Activated CD8-positive, alpha-beta T cell treated with anti-CD3 and anti-CD28 coated beads for 36 hours (primary cell): ENCODE measurements around the gene FBXO7. TPM values are rescaled to one million over a fixed set of nuclear protein-coding genes. Genes with fewer than 3 reads are reported as not detected.

Experiments used
- ATAC-seq: fragments of 200-7000 bp; cut with Tn5 transposase; one replicate; pipeline ENCODE4 v1.10.0; 2021; ENCODE audit warnings: mild to moderate bottlenecking, moderate library complexity
- CTCF ChIA-PET: fragments of 350-600 bp; sonication (Branson Sonifier 250); formaldehyde crosslinking; loops from one replicate; lab custom pipeline; 2021; ENCODE audit warnings: antibody characterized with exemption; lab: Charles Lee
- POLR2A ChIA-PET: fragments of 350-600 bp; sonication (Branson Sonifier 250); formaldehyde crosslinking; loops from one replicate; lab custom pipeline; 2021; ENCODE audit warnings: antibody characterized with exemption; lab: Charles Lee
- DNase-seq: peaks from one replicate; pipeline ENCODE4 v3.0.0-alpha.2; 2020
- H3K27ac Mint-ChIP-seq: one replicate; pipeline ENCODE4 v1.8.0; 2021; ENCODE audit warnings: mild to moderate bottlenecking, mixed read lengths
- H3K27me3 Mint-ChIP-seq: one replicate; pipeline ENCODE4 v1.8.0; 2021; ENCODE audit warnings: mixed read lengths
- H3K36me3 Mint-ChIP-seq: one replicate; pipeline ENCODE4 v1.8.0; 2021; ENCODE audit warnings: low read depth, mixed read lengths
- H3K4me1 Mint-ChIP-seq: one replicate; pipeline ENCODE4 v1.8.0; 2021; ENCODE audit warnings: low read depth, mixed read lengths
- H3K4me3 Mint-ChIP-seq: one replicate; pipeline ENCODE4 v1.8.0; 2021; ENCODE audit warnings: mild to moderate bottlenecking, moderate library complexity, mixed read lengths
- H3K9me3 Mint-ChIP-seq: one replicate; pipeline ENCODE4 v1.8.0; 2021; ENCODE audit warnings: mixed read lengths
- intact Hi-C: fragments of 100-400 bp; cut with micrococcal nuclease; formaldehyde crosslinking; loops from one replicate; pipeline ENCODE4 v1.10.0; 2022
- total RNA-seq, 2 experiments: library from RNA; stranded (reverse); gene quantifications; one replicate each; pipeline ENCODE4 v1.2.3, GENCODE V29; 2021
- TF ChIP-seq, protein P1 (sequence below): fragments of 200-600 bp; IDR thresholded peaks from one replicate; pipeline ENCODE4 v1.8.0; 2022; ENCODE audit warnings: antibody characterized with exemption, mild to moderate bottlenecking

The FBXO7 gene
- total RNA-seq, 2 experiments from 2014 or later, result 77.2 to 78.1 TPM

GRCh38 chr22:32469799-32470212 lies 4.8 kb upstream of the FBXO7 start:
- Mint-ChIP-seq H3K4me3 (no peak overlapping the region), H3K27me3 (peaks cover 14% of the 10 kb centered on the region), H3K4me1 (peaks cover 9% of the 10 kb centered on the region), H3K27ac (no peak overlapping the region), H3K36me3 (no peaks in the 10 kb centered on the region), H3K9me3 (no peaks in the 10 kb centered on the region)
- ChIA-PET CTCF (interaction anchor here (1.1 to 1.7 kb wide), 3 partner anchors 92 to 492 kb away, joined by 3 to 5 read pairs (median 4); no protein-coding TSS in a partner anchor), POLR2A (interaction anchor here (0.8 kb wide), 1 partner anchor 12 kb away, joined by 3 read pairs; no protein-coding TSS in a partner anchor)
- no peak for DNase-seq
- intact Hi-C loops, result loop anchor here (5.0 kb wide), 1 partner anchor 58 kb away; the partner anchor contains the start of gene RTCB
- TF ChIP-seq, protein P1, sequence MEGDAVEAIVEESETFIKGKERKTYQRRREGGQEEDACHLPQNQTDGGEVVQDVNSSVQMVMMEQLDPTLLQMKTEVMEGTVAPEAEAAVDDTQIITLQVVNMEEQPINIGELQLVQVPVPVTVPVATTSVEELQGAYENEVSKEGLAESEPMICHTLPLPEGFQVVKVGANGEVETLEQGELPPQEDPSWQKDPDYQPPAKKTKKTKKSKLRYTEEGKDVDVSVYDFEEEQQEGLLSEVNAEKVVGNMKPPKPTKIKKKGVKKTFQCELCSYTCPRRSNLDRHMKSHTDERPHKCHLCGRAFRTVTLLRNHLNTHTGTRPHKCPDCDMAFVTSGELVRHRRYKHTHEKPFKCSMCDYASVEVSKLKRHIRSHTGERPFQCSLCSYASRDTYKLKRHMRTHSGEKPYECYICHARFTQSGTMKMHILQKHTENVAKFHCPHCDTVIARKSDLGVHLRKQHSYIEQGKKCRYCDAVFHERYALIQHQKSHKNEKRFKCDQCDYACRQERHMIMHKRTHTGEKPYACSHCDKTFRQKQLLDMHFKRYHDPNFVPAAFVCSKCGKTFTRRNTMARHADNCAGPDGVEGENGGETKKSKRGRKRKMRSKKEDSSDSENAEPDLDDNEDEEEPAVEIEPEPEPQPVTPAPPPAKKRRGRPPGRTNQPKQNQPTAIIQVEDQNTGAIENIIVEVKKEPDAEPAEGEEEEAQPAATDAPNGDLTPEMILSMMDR, result no peak
- ATAC-seq, result no peak

DNA sequence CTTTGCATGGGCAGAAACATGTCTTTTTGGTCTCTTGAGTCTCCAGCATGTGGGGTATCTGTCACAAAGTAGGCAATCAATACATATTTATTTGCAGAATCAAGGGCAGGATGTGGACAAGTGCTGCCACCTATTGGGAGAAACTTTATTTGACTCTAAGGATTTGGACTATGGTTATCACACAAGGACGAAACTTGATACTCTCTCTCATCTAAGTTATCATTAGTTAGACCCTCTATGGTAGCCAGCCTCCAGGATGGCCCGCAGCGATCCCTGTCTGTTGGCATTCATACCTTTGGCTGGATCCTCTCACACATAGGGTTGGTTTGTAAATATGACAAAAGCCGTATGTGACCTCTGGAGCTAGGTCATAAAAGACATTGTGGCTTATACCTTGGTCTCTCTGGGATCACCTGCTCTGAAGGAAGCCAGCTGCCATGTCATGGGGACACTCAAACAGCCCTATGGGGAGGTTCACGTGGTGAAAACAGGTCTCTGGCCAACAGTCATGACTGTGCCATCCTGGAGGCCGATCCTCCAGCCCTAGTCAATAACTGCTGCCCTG lies 1.1 kb upstream of the FBXO7 start:
- H3K9me3 Mint-ChIP-seq, result no peaks in the 10 kb centered on the region
- no peaks in the 10 kb centered on the region for H3K36me3 Mint-ChIP-seq
- ATAC-seq, result peak; percentile 18
- TF ChIP-seq, protein P1, result peak; percentile 86
- ChIA-PET POLR2A (interaction anchor here (1.5 to 2.8 kb wide), 2 partner anchors 9 to 61 kb away, joined by 6 to 15 read pairs; partner anchors contain the start of gene RTCB), CTCF (interaction anchor here (0.6 to 3.8 kb wide), 16 partner anchors 9 to 503 kb away, joined by 3 to 21 read pairs (median 4); partner anchors contain the start of gene RTCB)
- H3K4me3 Mint-ChIP-seq, result peak overlapping the region; percentile 90
- H3K27ac Mint-ChIP-seq, result peak overlapping the region; percentile 92
- intact Hi-C loops, result loop anchor here (5.0 kb wide), 1 partner anchor 61 kb away; the partner anchor contains the start of gene RTCB
- peaks cover 1% of the 10 kb centered on the region for H3K27me3 Mint-ChIP-seq
- peaks cover 13% of the 10 kb centered on the region for H3K4me1 Mint-ChIP-seq
- peak; percentile 59 for DNase-seq

GRCh38 chr22:32475468-32476010 lies 928 bp downstream of the FBXO7 start:
- TF ChIP-seq, protein P1, result no peak
- Mint-ChIP-seq H3K27ac (peak overlapping the region; percentile 96), H3K9me3 (no peaks in the 10 kb centered on the region), H3K27me3 (no peaks in the 10 kb centered on the region), H3K4me1 (peaks cover 23% of the 10 kb centered on the region), H3K36me3 (peaks cover 13% of the 10 kb centered on the region), H3K4me3 (peak overlapping the region; percentile 90)
- no peak for ATAC-seq
- intact Hi-C loops, result no loop called here
- CTCF ChIA-PET, result interaction anchor here (0.8 to 3.8 kb wide), 6 partner anchors 8 to 80 kb away, joined by 3 to 13 read pairs (median 4); partner anchors contain the start of gene RTCB
- POLR2A ChIA-PET, result interaction anchor here (0.6 to 2.8 kb wide), 5 partner anchors 8 to 369 kb away, joined by 3 to 15 read pairs (median 3); partner anchors contain the start of gene RTCB
- peak; percentile 46 for DNase-seq

DNA sequence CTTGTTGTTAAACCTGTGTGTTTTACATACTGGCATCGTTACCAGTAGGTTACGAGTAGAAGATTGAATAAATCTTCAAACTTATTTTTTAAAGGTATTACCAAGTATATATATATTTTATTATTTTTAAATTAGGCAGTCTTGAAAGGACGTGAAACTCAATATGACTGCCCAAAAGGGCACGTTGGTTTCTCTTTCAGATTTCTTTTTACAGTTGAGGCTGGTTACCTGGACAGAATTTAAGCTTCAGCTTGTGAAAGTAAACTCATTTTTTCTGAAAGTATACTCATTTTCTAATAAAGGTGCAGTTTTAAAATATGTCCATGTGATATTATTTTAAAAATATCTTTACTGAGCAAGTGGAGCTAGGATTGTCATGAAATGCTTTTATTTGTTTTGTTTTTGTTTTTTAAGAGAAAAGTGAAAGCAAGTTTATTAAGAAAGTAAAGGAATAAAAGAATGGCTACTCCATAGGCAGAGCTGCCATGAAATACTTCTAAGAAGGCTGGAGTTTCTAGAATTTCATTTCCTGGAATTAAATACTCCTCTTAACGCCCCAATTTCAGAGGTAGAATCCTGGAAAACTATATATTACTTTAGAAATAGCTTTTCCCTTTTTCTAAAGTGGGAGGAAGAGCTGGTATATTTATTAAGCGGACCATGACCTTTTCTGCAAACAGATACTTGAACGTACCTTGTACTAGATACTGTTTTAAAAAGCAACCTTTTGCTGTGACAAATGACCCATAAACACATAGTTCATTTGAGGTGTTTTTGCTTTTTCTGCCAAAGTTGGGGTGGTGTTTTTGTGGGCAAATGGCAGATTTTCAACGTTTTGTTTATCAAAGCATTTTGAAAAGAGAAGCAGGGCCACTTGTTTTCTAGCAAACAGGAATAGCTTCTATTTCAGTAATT lies 1.9 kb downstream of the FBXO7 start:
- DNase-seq (peak; percentile 8), ATAC-seq (no peak)
- Mint-ChIP-seq H3K4me1 (peaks cover 32% of the 10 kb centered on the region), H3K27ac (peak overlapping the region; percentile 96), H3K27me3 (no peaks in the 10 kb centered on the region), H3K9me3 (no peaks in the 10 kb centered on the region), H3K36me3 (peaks cover 13% of the 10 kb centered on the region), H3K4me3 (peak overlapping the region; percentile 90)
- POLR2A ChIA-PET, result interaction anchor here (0.6 to 2.8 kb wide), 5 partner anchors 9 to 261 kb away, joined by 3 to 15 read pairs (median 5); partner anchors contain the start of gene RTCB
- intact Hi-C loops, result no loop called here
- CTCF ChIA-PET, result interaction anchor here (1.2 to 1.8 kb wide), 5 partner anchors 9 to 332 kb away, joined by 3 to 12 read pairs (median 4); partner anchors contain the start of gene RTCB
- TF ChIP-seq, protein P1, result no peak
